HG03378 (cell line): ENCODE results near the gene TLR9.
A peak's percentile ranks its signal among the peaks of the same experiment; 100 is the strongest.
"Not testable (repeated sequence)": the region's sequence is repeated elsewhere in the genome, so short reads cannot be mapped to it uniquely, and the experiment has no call there.

Experiments
- ATAC-seq: cut with Tn5 transposase; IDR thresholded peaks from one replicate; pipeline ENCODE4 v1.9.1; 2021; ENCODE audit warnings: mild to moderate bottlenecking, moderate library complexity; ENCODE audit not compliant: unreplicated experiment

The TLR9 gene, protein sequence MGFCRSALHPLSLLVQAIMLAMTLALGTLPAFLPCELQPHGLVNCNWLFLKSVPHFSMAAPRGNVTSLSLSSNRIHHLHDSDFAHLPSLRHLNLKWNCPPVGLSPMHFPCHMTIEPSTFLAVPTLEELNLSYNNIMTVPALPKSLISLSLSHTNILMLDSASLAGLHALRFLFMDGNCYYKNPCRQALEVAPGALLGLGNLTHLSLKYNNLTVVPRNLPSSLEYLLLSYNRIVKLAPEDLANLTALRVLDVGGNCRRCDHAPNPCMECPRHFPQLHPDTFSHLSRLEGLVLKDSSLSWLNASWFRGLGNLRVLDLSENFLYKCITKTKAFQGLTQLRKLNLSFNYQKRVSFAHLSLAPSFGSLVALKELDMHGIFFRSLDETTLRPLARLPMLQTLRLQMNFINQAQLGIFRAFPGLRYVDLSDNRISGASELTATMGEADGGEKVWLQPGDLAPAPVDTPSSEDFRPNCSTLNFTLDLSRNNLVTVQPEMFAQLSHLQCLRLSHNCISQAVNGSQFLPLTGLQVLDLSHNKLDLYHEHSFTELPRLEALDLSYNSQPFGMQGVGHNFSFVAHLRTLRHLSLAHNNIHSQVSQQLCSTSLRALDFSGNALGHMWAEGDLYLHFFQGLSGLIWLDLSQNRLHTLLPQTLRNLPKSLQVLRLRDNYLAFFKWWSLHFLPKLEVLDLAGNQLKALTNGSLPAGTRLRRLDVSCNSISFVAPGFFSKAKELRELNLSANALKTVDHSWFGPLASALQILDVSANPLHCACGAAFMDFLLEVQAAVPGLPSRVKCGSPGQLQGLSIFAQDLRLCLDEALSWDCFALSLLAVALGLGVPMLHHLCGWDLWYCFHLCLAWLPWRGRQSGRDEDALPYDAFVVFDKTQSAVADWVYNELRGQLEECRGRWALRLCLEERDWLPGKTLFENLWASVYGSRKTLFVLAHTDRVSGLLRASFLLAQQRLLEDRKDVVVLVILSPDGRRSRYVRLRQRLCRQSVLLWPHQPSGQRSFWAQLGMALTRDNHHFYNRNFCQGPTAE

DNA sequence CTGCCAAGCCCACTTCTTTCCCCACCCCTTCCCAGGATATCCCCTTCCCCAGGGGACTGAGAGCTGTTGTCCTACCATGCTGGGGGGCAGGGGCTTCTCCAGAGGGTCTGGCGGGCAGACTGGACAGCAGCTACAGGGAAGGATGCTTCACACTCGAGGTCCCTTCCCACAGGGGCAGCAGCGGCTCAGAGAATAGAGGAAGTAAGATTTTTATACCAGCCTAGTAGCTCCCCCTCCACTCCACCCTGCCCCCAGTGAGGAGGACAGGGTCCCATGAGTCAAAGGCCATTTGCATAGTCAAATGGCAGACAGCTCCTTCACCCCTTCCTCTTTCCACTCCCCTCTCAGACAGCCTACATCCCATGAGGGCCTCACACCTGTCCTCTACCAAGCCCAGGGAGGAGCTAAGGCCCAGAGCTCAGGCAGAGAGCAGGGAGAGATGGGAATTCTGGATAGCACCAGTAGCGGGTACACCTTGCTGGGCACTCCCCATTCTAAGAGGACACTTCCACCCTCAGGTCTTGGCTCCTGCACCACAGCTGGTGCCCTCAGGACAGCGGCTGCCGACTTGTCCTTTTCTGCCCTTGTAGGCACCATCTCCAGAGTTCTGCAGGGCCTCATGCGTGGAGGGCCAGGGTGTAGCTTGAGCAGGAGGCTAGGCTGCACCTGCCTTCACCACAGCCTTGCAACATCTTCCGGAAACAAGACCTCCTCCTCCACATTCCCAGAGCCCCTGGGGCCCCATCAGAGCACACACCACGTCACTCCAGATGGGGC is at the start of gene TLR9:
TSS of gene TLR9 (minus strand) at position 194 of the 777 bp plus-strand sequence. CDS start at position 78, 116 bp downstream.
- ATAC-seq: peak; percentile 78

DNA sequence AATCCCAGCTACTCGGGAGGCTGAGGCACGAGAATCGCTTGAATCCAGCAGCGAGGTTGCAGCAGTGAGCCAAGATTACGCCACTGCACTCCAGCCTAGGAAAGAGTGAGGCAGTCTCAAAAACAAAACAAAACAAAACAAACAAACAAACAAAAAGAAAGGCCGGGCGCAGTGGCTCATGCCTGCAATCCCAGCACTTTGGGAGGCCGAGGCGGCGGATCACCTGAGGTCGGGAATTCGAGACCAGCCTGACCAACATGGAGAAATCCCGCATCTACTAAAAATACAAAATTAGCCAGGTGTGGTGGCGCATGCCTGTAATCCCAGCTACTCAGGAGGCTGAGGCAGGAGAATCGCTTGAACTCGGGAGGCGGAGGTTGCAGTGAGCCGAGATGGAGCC is 49.3 kb upstream of the TLR9 start:
- ATAC-seq: not testable (repeated sequence)

DNA sequence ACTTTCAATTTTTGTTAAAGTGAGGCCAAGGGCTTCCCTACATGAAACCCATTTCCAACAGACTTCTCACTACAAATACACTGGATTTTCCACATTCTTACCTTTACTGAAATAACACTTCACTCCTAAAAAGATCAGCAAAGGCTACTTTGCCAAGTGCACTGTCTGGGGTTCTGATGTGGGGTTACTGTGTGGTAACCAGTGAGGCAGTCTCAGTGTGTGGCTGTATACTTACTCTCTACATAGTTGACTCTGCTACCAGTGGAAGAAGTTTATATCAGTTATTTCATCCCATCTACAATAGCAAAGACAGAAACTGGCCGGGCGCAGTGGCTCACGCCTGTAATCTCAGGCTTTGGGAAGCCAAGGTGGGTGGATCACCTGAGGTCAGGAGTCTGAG is 47.4 kb upstream of the TLR9 start:
- ATAC-seq: no peak

DNA sequence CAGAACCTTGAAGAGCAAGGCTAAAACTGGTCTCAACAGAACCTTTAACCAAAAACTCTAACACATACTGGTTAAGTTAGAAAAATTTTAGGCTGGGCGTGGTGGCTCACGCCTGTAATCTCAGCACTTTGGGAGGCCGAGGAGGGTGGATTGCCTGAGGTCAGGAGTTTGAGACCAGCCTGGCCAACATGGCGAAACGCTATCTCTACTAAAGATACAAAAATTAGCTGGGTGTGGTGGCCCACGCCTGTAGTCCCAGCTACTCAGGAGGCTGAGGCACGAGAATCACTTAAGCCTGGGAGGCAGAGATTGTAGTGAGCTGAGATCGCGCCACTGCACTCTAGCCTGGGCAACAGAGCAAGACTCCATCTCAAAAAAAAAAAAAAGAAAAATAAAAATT is 46.7 kb upstream of the TLR9 start:
- not testable (repeated sequence) for ATAC-seq

DNA sequence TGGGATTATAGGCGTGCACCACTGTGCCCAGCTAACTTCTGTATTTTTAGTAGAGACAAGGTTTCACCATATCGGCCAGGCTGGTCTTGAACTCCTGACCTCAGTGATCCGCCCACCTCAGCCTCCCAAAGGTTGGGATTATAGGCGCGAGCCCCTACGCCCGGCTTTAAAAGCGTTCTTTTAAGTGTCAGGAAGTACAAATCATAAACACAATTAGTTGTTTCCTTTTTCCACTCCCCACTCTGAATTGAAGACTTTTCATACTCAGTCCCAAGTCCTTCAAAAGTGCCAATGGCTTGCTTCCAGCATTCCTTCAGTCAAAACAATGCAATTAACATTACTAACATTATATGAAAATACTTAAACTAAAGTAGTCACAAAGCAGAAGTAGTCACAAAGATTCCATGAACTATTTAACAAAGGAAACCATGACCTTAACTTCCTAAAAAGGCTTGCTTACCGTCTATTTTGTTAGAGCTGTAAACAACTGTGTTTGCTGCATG is 44.9 kb upstream of the TLR9 start:
- no peak for ATAC-seq

DNA sequence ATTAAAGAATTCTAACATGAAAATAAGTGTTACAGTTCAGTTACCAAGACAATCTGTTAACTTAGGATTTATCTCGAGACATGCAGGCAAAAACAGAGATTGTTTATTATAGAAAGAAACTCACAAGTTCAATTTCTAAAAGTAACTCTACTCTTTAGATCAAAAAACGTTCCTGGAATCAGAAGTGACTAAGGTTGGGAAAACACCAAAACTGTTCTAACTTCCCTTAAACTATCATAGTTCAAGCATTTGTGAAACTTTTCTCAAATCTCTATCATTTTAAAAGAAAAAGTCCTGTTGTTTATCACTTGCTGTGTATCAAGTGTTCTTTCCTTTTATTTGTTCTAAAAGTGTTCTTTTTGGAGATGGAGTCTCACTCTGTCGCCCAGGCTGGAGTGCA is 44.3 kb upstream of the TLR9 start:
- no peak for ATAC-seq

DNA sequence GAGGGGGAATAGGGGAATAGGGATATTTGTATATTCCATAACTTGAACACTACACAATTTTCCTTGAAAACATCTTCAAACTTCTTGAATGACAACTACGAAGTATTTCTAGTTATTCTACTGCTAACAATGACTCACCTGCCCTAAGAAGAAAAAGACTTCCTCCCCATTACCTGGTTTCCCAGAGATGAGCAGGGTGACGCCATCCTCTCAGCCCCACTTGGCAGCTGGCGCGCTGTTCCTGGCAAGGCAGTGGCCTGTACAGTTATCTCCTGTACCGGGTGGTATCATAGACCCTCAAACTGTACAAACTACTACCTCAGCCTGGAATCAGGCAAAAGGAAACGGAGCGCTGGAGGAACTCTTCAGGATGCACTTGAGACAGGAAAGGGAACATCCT is 42.6 kb upstream of the TLR9 start:
- ATAC-seq: no peak

DNA sequence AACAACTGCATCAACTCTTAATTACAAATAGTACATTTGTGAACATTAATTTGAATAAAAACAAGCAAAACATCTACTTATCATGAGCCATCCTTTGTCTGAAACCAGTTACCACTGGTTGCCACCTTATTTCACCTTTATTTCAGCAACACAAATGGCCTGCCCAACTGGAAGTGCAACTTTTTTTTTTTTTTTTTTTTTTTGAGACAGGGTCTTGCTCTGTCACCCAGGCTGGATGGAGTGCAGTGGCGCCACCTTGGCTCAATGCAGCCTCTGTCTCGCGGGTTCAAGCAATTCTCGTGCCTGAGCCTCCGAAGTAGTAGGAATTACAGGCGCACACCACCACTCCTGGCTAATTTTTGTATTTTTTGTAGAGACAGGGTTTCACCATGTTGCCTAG is 39.9 kb upstream of the TLR9 start:
- no peak for ATAC-seq

DNA sequence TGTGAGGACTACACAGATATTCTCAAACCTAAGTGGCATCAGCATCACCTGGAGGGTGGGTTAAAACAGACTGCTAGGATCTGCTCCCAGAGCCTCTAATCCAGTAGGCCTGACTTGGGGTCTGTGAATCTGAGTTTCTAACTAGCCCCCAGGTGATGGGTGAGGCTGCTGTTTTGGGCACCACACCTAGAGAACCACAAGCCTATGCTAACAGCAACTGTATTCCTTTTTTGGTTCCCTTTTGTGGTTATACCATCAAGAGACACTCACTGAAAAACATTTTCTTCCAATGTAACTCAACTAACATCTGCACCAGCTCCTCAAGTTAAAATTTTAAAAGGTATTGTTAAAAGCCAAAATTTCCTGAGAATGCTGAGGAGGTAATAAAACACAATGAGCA is 37.0 kb upstream of the TLR9 start:
- no peak for ATAC-seq

DNA sequence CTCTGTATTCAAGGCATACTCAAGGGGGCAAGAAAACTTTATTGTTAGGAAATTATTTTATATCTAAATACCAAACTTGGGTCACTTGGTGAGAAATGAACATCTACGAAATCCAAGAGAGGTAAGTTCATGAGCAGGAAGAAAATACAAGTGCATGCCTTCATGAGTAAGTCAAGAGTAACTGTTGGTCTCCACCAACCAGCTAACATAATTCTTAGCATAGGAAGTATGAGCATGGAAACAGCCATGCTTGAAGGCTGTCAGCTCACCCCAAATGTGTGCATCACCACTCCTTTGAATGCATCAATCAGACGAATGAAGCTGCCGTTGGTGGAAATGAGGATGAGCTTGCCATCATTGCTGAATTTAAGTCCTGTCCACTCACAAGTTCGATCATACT is 34.0 kb upstream of the TLR9 start:
- no peak for ATAC-seq

DNA sequence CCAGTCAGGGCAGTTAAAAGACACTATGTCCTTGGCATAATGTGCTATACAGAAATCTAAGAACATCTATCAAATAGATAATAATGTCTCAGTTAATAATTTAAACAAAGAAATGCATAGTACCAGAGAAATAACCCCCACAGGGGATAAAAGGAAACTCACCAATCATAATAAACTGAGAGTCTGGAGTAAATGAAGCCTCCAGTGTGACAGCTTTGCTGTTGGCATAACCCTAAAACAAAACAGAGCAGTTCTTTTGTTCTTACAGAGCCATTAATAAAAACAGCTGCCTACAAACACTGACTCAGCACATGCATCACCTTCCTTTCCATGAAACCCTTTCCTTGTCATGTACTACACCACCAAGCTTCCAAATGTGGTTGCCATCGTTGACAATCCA is 33.6 kb upstream of the TLR9 start:
- no peak for ATAC-seq

DNA sequence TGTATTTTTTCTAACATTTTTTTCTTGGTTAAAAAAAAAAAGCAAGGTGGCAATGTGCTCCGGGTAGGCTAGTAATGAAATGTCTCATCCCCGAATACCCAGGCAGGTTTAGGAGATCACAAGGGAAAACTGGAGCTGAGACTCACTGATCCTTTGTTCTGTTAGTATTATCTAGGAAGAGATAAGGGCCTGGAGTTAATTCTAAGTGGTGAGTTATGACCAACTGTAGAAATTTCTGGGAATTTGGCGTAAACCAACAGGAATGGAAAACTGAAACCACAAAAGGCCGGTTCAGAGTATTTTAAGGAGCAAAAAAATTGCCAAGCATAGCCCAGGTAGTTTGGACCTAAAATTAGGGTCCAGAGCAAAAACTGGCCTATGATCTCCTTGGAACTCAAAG is 32.5 kb upstream of the TLR9 start:
- ATAC-seq: no peak

DNA sequence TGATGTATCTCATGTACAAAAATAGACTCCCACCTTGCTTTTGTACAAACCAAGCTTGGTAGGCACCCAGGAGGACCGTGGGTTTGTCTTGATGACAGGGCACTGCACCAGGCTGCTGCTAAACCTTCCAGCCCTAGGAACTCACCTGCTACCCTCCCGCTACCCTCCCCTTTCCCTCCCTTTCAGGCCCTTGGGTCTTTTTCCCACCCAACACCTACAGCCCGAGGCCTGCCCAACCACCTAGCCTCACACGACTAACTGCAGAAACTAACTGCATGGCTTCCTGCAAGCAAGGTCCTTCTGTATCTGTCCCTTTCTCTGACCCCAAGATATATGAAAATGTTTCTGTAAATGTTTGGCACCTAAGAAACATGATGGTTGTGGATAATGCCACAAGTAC is 31.2 kb upstream of the TLR9 start:
- ATAC-seq: no peak

DNA sequence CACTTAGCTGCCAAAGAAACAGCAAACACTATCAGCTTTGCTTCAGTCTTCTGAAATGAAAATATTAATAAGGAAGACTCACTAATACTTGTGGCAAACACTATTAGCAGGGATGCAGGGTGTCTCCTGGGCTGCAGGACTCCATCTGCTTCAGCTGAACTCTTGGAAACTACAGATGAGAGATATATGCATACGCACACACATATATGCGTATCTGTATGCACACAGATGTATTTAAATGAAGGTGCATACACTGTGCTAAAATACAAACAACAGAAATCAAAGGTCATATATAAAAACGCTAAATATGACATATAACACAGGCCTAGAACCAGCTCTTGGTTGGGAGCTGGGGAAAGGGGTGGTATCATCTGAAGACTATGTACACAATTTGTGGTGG is 30.7 kb upstream of the TLR9 start:
- no peak for ATAC-seq

DNA sequence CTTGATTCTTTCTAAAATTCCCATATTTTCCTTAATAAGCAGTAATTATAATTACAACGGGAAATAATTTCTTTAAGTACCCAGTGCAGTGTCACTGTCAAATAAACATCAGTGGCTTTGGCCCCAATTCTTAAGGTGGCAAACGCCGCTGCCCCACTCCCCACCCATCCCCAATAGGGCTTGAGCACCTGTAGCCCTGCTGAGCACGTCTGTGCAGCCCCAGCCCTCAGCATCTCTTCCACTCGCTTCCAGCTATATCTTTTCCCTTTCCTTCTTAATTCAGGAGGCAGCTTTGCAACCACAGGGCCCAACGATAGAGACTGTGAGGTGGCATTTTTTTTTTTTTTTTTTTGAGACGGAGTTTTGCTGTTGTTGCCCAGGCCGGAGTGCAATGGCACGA is 29.2 kb upstream of the TLR9 start:
- no peak for ATAC-seq

DNA sequence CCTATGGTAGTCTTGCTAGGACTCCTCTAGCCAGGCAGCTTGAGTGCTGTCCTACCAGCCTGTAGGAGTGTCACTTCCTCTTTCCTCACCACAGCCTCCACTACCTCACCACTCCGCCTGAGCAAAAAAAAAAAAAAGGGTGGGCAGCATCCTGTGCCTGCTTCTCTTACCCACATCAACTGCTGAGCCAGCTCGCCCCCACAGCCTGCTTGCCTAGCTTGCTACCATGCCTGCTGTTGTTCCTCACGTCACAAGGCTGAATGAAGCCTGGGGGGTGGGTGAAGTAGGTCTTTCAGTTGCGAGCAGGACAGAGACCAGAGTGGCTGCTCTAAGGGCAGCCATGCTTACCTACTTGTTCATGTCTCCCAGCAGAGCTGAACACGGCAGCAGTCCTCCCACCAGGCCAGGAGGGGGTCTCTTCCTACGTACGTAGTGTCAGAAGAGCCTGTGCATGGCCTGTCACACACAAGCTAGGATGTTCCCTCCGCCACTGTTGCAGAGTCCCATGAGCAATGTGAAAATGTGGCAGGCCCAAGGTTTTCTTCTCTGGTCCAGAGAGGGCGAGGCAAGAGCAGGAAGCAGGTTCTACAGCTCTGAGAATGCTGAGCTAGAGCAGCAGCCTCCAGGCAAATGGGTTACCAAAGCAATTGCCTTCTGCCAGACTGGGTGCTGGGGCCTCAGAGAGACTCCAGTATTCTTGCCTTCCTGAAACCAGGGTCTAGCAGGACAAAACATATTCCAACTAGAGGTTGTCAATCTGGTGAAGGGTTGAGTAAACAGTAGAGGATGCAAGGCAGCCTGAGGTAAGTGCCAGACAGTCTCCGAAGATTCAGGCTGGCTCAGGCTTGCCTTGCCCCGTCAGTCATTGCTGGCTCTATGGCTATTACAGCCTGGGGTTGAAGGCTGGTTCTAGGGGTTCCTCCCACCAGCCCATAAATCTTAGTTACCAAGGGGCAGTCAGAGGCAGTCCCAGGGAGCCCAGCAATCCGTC is 28.2 kb upstream of the TLR9 start:
- ATAC-seq: peak; percentile 84

DNA sequence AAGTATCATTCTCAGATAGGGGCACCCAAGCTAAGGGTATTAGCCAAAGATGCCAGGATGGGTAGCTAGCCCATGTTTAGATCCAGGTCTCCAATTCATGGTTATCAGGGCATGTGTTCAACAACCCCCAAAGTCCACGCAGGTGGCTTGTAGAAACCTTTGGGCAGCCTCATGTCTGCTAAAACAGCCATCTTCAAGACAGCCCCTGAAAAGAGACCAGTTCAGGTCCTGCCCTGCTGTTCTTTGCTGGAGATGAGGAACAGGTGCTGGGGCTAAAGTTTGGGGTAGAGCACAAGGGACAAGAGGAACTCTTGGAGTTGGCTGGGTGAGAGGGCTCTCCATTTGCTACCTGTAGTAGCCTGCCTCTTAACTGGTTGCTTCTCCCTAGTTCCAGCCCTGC is 24.7 kb upstream of the TLR9 start:
- ATAC-seq: no peak

DNA sequence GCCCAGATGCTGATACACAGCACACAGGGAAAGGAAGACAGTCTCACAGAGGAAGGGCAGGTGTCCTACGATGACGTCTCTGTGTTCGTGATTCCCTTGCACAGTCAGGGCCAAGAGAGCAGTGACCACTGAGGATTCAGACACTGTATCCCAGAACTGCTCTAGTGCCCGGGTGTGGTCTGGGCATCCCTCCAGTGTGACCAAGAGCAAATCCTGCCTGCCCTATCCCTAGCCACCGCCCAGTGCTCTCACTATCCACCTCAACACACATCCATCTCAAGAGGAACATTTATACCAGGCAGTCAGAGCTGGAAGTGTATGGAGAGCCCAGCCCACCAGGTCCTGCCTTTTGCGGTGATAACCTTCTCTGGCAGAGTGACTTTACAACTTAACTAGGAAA is 24.2 kb upstream of the TLR9 start:
- ATAC-seq: no peak

DNA sequence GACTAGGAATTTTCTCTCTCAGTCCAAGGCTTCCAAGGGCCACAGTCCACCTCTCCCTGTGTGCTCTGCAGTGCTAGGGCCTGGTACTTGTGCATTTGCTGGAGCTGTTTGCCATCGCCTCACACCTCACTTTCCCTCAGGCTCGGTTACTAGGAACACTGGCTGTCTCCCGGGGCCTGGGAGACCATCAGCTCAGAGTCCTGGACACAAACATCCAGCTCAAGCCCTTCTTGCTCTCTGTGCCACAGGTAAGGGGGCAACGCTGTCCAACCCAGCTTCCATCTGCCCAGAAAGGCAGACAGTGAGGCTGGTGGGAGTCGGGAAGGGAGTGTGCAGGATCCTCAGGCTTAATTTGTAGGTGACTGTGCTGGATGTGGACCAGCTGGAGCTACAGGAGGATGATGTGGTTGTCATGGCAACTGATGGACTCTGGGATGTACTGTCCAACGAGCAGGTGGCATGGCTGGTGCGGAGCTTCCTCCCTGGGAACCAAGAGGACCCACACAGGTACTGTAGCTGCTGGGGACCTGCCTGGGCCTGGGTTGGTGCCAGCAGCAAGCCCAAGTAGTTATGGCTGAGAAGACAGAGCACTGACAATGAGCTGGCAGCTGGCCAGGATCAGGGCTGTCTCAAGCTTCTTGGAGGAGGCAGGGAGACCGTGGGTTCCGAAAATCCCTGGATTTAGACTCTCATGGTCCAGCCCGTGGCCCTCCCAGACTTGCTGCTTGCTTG is 23.5 kb upstream of the TLR9 start:
- no peak for ATAC-seq
